ENCODE measurements around the gene NEK6.

Gene NEK6

DNA sequence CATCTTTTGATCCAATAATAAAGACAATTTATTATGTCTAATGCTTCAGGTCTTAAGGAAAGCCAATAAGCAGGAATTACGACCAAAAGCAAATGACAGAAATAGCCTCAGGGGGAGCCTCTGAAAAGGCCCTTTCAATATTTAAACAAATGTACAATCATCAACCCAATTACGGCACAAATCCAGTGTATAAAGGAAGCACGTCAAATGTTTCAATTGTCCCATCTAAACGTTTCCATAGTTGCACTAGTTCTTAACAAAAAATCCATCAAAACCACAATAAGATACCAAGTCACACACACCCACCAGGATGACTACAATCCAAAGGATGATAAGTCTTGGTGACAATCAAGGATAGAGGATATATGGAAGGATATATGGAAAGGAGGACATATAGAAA is 115.6 kb downstream of the NEK6 start:
- Histone ChIP-seq H3K79me2 (ENCODE audit: insufficient read depth, low read length) (peaks cover 84% of the 10 kb centered on the region), H3K36me3 (ENCODE audit: insufficient read depth, low read length) (peaks cover 15% of the 10 kb centered on the region), H3K9me3 (ENCODE audit: insufficient read depth, low read length, severe bottlenecking) (no peaks in the 10 kb centered on the region), H3K27ac (ENCODE audit: low read length) (no peak overlapping the region), H3K9ac (ENCODE audit: low read depth, low read length) (no peak overlapping the region), H4K20me1 (ENCODE audit: insufficient read depth, low read length) (peaks cover 56% of the 10 kb centered on the region; the same call in 1 of the 2 replicates), H2AFZ (ENCODE audit: low read depth, low read length) (no peak overlapping the region), H3K4me2 (ENCODE audit: insufficient read depth, low read length) (no peak overlapping the region), H3K4me3 (ENCODE audit: low read depth in 1 of 2, low read length in 2 of 2) (no peak overlapping the region), H3K27me3 (ENCODE audit: insufficient read depth, low read length, poor library complexity) (no peaks in the 10 kb centered on the region), H3K4me1 (ENCODE audit: insufficient read depth, low read length) (no peaks in the 10 kb centered on the region)
- DNase-seq = no peak
- TF ChIP-seq, protein P1, sequence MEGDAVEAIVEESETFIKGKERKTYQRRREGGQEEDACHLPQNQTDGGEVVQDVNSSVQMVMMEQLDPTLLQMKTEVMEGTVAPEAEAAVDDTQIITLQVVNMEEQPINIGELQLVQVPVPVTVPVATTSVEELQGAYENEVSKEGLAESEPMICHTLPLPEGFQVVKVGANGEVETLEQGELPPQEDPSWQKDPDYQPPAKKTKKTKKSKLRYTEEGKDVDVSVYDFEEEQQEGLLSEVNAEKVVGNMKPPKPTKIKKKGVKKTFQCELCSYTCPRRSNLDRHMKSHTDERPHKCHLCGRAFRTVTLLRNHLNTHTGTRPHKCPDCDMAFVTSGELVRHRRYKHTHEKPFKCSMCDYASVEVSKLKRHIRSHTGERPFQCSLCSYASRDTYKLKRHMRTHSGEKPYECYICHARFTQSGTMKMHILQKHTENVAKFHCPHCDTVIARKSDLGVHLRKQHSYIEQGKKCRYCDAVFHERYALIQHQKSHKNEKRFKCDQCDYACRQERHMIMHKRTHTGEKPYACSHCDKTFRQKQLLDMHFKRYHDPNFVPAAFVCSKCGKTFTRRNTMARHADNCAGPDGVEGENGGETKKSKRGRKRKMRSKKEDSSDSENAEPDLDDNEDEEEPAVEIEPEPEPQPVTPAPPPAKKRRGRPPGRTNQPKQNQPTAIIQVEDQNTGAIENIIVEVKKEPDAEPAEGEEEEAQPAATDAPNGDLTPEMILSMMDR (IDR thresholded peaks at IDR 0.05; ENCODE audit: borderline replicate concordance, extremely low read depth, low read length, poor library complexity, severe bottlenecking) = no peak
- no peak for TF ChIP-seq EZH2 (IDR thresholded peaks at IDR 0.05; ENCODE audit: borderline replicate concordance, low read depth, low read length, severe bottlenecking)
- ATAC-seq (ENCODE audit: insufficient read depth, low read depth) = no peak

DNA sequence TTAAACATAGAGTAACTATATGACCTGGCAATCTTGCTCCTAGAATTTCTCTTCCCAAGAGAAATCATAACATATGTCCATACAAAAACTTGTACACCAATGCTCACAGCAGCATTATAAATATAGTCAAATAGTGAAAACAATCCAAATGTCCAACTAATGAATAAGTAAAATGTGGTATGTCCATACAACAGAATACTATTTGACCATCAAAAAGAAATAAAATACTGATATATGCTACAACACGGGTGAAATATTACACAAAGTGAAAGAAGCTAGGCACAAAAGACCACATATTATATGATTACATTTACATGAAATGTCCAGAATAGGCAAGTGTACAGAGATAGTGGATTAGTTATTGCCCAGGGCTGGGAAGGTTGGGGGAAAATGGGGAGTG is 116.1 kb downstream of the NEK6 start:
- Histone ChIP-seq H3K9ac (ENCODE audit: low read depth, low read length) (no peak overlapping the region), H3K27ac (ENCODE audit: low read length) (no peak overlapping the region), H3K79me2 (ENCODE audit: insufficient read depth, low read length) (peaks cover 81% of the 10 kb centered on the region), H3K27me3 (ENCODE audit: insufficient read depth, low read length, poor library complexity) (no peaks in the 10 kb centered on the region), H3K36me3 (ENCODE audit: insufficient read depth, low read length) (peaks cover 15% of the 10 kb centered on the region), H3K9me3 (ENCODE audit: insufficient read depth, low read length, severe bottlenecking) (no peaks in the 10 kb centered on the region), H3K4me2 (ENCODE audit: insufficient read depth, low read length) (no peak overlapping the region), H4K20me1 (ENCODE audit: insufficient read depth, low read length) (peaks cover 51% of the 10 kb centered on the region; the same call in 1 of the 2 replicates), H2AFZ (ENCODE audit: low read depth, low read length) (no peak overlapping the region), H3K4me3 (ENCODE audit: low read depth in 1 of 2, low read length in 2 of 2) (no peak overlapping the region), H3K4me1 (ENCODE audit: insufficient read depth, low read length) (no peaks in the 10 kb centered on the region)
- DNase-seq (no peak), ATAC-seq (ENCODE audit: insufficient read depth, low read depth) (no peak)
- TF ChIP-seq, protein P1 (IDR thresholded peaks at IDR 0.05; ENCODE audit: borderline replicate concordance, extremely low read depth, low read length, poor library complexity, severe bottlenecking) = no peak
- TF ChIP-seq EZH2 (IDR thresholded peaks at IDR 0.05; ENCODE audit: borderline replicate concordance, low read depth, low read length, severe bottlenecking) = no peak

DNA sequence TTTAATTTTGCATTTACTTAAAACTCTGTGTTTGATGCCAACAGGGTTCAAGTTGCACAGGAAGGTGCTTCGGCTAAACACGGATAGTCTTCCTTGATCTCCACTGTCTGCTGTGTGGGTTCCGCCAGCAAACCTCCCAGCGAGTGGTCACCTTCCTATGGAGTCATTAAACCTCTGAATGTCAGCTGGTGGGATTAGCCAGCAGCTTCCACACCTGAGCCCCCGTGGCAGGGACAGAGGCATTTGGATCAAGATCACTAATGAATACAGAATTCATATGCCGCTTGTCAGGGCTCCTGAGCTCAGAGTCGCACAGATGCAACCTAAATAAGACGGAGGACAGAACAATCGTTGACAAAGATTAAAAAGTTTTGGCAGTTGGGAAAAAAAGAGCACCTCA is 118.0 kb downstream of the NEK6 start:
- no peak for TF ChIP-seq EZH2 (IDR thresholded peaks at IDR 0.05; ENCODE audit: borderline replicate concordance, low read depth, low read length, severe bottlenecking)
- TF ChIP-seq, protein P1 (IDR thresholded peaks at IDR 0.05; ENCODE audit: borderline replicate concordance, extremely low read depth, low read length, poor library complexity, severe bottlenecking) = no peak
- no peak for ATAC-seq (ENCODE audit: insufficient read depth, low read depth)

DNA sequence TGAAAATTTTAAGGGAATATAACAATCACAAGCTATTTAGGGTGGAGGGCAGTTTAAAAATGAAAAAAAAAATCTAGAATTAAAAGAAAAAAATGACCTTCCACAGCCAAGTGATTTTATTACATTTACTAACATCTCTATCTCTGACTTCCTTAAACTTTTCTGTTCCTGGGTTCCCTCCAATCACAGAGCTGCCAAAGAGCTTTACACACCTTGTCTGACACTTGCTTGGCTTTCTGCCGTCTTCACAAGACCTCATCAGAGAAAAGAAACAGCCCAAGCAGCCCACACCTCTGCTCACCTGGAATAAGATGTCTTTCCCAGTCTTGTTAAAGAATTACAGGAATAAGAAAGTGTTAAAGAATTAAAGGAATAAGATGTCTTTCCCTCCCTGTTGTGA is 118.6 kb downstream of the NEK6 start:
- no peak for ATAC-seq (ENCODE audit: insufficient read depth, low read depth)

More for the DNA sequence above, 118.0 kb downstream of the NEK6 start:
- no peak overlapping the region for H3K27ac ChIP-seq (ENCODE audit: low read length)
- no peak overlapping the region for H3K9ac ChIP-seq (ENCODE audit: low read depth, low read length)
- DNase-seq = no peak
- H3K36me3 ChIP-seq (ENCODE audit: insufficient read depth, low read length) = peaks cover 28% of the 10 kb centered on the region
- H3K4me3 ChIP-seq (ENCODE audit: low read depth in 1 of 2, low read length in 2 of 2) = no peak overlapping the region
- no peaks in the 10 kb centered on the region for H3K27me3 ChIP-seq (ENCODE audit: insufficient read depth, low read length, poor library complexity)
- H3K4me1 ChIP-seq (ENCODE audit: insufficient read depth, low read length) = no peaks in the 10 kb centered on the region
- no peak overlapping the region for H3K4me2 ChIP-seq (ENCODE audit: insufficient read depth, low read length)
- H4K20me1 ChIP-seq (ENCODE audit: insufficient read depth, low read length) = peaks cover 36% of the 10 kb centered on the region; the same call in 1 of the 2 replicates
- peaks cover 77% of the 10 kb centered on the region for H3K79me2 ChIP-seq (ENCODE audit: insufficient read depth, low read length)
- no peaks in the 10 kb centered on the region for H3K9me3 ChIP-seq (ENCODE audit: insufficient read depth, low read length, severe bottlenecking)
- H2AFZ ChIP-seq (ENCODE audit: low read depth, low read length) = no peak overlapping the region

More for the DNA sequence above, 118.6 kb downstream of the NEK6 start:
- H3K9ac ChIP-seq (ENCODE audit: low read depth, low read length) = no peak overlapping the region
- no peak for DNase-seq
- H3K4me3 ChIP-seq (ENCODE audit: low read depth in 1 of 2, low read length in 2 of 2) = no peak overlapping the region
- H3K27me3 ChIP-seq (ENCODE audit: insufficient read depth, low read length, poor library complexity) = no peaks in the 10 kb centered on the region
- peaks cover 38% of the 10 kb centered on the region; the same call in 1 of the 2 replicates for H4K20me1 ChIP-seq (ENCODE audit: insufficient read depth, low read length)
- peaks cover 71% of the 10 kb centered on the region for H3K79me2 ChIP-seq (ENCODE audit: insufficient read depth, low read length)
- no peak overlapping the region for H2AFZ ChIP-seq (ENCODE audit: low read depth, low read length)
- no peak overlapping the region for H3K4me2 ChIP-seq (ENCODE audit: insufficient read depth, low read length)
- no peak overlapping the region for H3K27ac ChIP-seq (ENCODE audit: low read length)
- H3K9me3 ChIP-seq (ENCODE audit: insufficient read depth, low read length, severe bottlenecking) = no peaks in the 10 kb centered on the region
- no peak for TF ChIP-seq EZH2 (IDR thresholded peaks at IDR 0.05; ENCODE audit: borderline replicate concordance, low read depth, low read length, severe bottlenecking)
- TF ChIP-seq, protein P1 (IDR thresholded peaks at IDR 0.05; ENCODE audit: borderline replicate concordance, extremely low read depth, low read length, poor library complexity, severe bottlenecking) = no peak
- H3K4me1 ChIP-seq (ENCODE audit: insufficient read depth, low read length) = no peaks in the 10 kb centered on the region
- H3K36me3 ChIP-seq (ENCODE audit: insufficient read depth, low read length) = peaks cover 33% of the 10 kb centered on the region
